Neural crest cell (in vitro differentiated cells): ENCODE results near the gene HSD17B8. TPM values are rescaled to one million over a fixed set of nuclear protein-coding genes. Genes with fewer than 3 reads are reported as not detected.

Experiments
- DNase-seq: peaks from one replicate; pipeline ENCODE4 v3.0.0; 2021; ENCODE audit warnings: low read depth, mixed read lengths, low spot score
- H3K27ac Mint-ChIP-seq: one replicate; pipeline ENCODE4 v1.8.0; 2021; ENCODE audit warnings: mild to moderate bottlenecking, mixed read lengths; ENCODE audit not compliant: unreplicated experiment
- H3K27me3 Mint-ChIP-seq: 2 replicates; pipeline ENCODE4 v1.8.0; 2021; ENCODE audit warnings: low read depth, mild to moderate bottlenecking, mixed read lengths
- H3K36me3 Mint-ChIP-seq: 2 replicates; pipeline ENCODE4 v1.8.0; 2021; ENCODE audit warnings: low read depth, mild to moderate bottlenecking, mixed read lengths
- H3K4me1 Mint-ChIP-seq: 2 replicates; pipeline ENCODE4 v1.8.0; 2021; ENCODE audit warnings: mixed read lengths
- H3K4me3 Mint-ChIP-seq: one replicate; pipeline ENCODE4 v1.8.0; 2021; ENCODE audit warnings: mild to moderate bottlenecking, mixed read lengths
- H3K9me3 Mint-ChIP-seq: 2 replicates; pipeline ENCODE4 v1.8.0; 2021; ENCODE audit warnings: mixed read lengths
- total RNA-seq: library from RNA; stranded (reverse); gene quantifications from 2 replicates; pipeline ENCODE4 v1.2.1, GENCODE V29; 2021
- TF ChIP-seq, protein P1 (sequence below): fragments of 200-600 bp; sonication (generic); conservative IDR thresholded peaks from 2 replicates; pipeline ENCODE4 v1.5.0; 2021; ENCODE audit warnings: antibody characterized with exemption, mild to moderate bottlenecking

HSD17B8 gene
- total RNA-seq, 1 donor from 2014 or later, result 3.3 TPM

GRCh38 chr6:33200219-33201146 is 4.0 kb upstream of the HSD17B8 start, which contains the start of the genes RXRB and SLC39A7:
Gene RXRB (minus strand): TSS chr6:33200665. CDS start chr6:33200476, 189 bp downstream.
Gene SLC39A7 (plus strand): TSS chr6:33200867. CDS start chr6:33201246, 379 bp downstream.
- Mint-ChIP-seq H3K4me1 (peaks cover 89% of the 10 kb centered on the region), H3K27ac (peak within 1 kb of the TSS; percentile 98), H3K9me3 (no peaks in the 10 kb centered on the region), H3K36me3 (peaks cover 28% of the 10 kb centered on the region), H3K27me3 (no peaks in the 10 kb centered on the region), H3K4me3 (peak within 1 kb of the TSS; percentile 99)
- peak; percentile 98 for DNase-seq
- TF ChIP-seq, protein P1, sequence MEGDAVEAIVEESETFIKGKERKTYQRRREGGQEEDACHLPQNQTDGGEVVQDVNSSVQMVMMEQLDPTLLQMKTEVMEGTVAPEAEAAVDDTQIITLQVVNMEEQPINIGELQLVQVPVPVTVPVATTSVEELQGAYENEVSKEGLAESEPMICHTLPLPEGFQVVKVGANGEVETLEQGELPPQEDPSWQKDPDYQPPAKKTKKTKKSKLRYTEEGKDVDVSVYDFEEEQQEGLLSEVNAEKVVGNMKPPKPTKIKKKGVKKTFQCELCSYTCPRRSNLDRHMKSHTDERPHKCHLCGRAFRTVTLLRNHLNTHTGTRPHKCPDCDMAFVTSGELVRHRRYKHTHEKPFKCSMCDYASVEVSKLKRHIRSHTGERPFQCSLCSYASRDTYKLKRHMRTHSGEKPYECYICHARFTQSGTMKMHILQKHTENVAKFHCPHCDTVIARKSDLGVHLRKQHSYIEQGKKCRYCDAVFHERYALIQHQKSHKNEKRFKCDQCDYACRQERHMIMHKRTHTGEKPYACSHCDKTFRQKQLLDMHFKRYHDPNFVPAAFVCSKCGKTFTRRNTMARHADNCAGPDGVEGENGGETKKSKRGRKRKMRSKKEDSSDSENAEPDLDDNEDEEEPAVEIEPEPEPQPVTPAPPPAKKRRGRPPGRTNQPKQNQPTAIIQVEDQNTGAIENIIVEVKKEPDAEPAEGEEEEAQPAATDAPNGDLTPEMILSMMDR, result no peak

DNA sequence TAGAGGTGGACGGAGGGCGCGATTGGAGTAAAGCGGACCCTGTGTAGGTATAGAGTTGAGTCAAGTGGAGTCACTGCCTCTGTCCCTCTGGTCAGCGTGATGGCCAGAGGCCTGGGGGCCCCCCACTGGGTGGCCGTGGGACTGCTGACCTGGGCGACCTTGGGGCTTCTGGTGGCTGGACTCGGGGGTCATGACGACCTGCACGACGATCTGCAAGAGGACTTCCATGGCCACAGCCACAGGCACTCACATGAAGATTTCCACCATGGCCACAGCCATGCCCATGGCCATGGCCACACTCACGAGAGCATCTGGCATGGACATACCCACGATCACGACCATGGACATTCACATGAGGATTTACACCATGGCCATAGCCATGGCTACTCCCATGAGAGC is 3.3 kb upstream of the HSD17B8 start:
- peak overlapping the region; percentile 99 for H3K4me3 Mint-ChIP-seq
- H3K36me3 Mint-ChIP-seq, result peaks cover 23% of the 10 kb centered on the region
- peaks cover 89% of the 10 kb centered on the region for H3K4me1 Mint-ChIP-seq
- no peak for DNase-seq
- peak overlapping the region; percentile 98 for H3K27ac Mint-ChIP-seq
- TF ChIP-seq, protein P1, result peak; percentile 21
- no peaks in the 10 kb centered on the region for H3K27me3 Mint-ChIP-seq
- no peaks in the 10 kb centered on the region for H3K9me3 Mint-ChIP-seq

DNA sequence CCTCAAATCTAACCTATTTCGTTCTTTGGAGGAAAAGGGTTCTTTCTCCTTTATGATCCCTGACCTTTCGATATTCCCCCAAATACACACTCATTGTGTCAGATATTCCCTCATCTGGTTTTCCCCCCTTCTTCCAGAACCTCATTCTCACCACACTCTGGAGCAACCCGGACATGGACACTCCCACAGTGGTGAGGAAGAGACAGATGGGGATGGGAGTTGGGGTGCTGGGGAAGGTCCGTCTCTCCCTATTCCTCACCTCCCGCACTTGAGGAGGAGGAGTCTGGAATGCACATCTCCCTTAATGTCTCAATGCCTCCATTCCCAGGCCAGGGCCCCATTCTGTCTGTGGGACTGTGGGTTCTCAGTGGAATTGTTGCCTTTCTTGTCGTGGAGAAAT is 2.5 kb upstream of the HSD17B8 start:
- peak overlapping the region; percentile 22 for H3K27ac Mint-ChIP-seq
- no peaks in the 10 kb centered on the region for H3K9me3 Mint-ChIP-seq
- TF ChIP-seq, protein P1, result no peak
- peak overlapping the region; percentile 99 for H3K4me3 Mint-ChIP-seq
- DNase-seq, result no peak
- H3K27me3 Mint-ChIP-seq, result no peaks in the 10 kb centered on the region
- peaks cover 22% of the 10 kb centered on the region for H3K36me3 Mint-ChIP-seq
- peaks cover 91% of the 10 kb centered on the region for H3K4me1 Mint-ChIP-seq

DNA sequence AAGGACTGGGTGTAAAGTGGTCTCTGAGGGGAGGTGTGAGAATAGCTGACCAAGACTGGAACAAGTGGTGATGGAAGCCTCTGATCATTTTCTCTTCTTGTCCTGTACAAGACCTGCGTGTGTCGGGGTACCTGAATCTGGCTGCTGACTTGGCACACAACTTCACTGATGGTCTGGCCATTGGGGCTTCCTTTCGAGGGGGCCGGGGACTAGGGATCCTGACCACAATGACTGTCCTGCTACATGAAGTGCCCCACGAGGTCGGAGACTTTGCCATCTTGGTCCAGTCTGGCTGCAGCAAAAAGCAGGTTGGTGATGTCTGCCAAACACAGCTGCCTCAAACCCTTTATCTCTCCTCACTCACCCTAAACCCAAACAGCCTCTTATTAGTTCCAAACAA is 1.7 kb upstream of the HSD17B8 start:
- TF ChIP-seq, protein P1, result no peak
- Mint-ChIP-seq H3K27me3 (no peaks in the 10 kb centered on the region), H3K4me3 (peak overlapping the region; percentile 99), H3K27ac (peak overlapping the region; percentile 19), H3K36me3 (peaks cover 22% of the 10 kb centered on the region), H3K9me3 (no peaks in the 10 kb centered on the region), H3K4me1 (peaks cover 82% of the 10 kb centered on the region)
- DNase-seq, result no peak

GRCh38 chr6:33203443-33204164 is 851 bp upstream of the HSD17B8 start:
- Mint-ChIP-seq H3K4me3 (peak overlapping the region; percentile 99), H3K27ac (peak overlapping the region; percentile 78), H3K27me3 (no peaks in the 10 kb centered on the region), H3K9me3 (no peaks in the 10 kb centered on the region), H3K36me3 (peaks cover 22% of the 10 kb centered on the region), H3K4me1 (peaks cover 74% of the 10 kb centered on the region)
- DNase-seq, result no peak
- TF ChIP-seq, protein P1, result no peak
